GM12874 (cell line): ENCODE measurements around the gene TMEM179.

ENCODE experiments used
- CTCF ChIP-seq: IDR thresholded peaks from 2 replicates; pipeline ENCODE4 v1.5.1; 2011; ENCODE audit warnings: low read depth, mild to moderate bottlenecking, control low read depth, low read length, moderate library complexity; ENCODE audit not compliant: insufficient read depth

TMEM179 gene

DNA sequence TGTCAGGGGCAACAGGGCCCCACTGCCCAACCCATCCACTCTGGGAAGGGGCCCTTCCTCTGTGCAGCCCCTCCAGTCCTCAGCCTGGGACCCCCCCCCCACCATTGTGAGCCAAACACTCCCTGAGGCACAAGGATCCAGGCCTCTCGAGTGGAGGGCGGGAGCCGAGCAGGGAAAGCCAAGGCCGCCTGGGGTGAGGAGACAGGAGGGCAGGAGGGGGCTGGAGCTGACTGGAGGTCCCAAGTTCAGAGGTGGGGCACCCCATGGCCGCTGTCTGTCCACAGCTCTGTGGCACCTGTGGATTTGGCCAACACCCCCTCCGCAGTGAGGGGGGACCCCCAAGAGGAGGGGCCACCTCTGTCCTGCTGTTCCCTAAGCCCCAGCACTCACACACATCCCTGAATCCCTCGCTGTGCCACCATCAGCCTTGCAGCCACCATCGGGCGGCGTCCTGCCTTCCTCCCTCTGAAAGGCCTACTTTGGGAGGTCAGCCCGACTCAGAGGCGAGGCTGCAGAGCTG lies 50.4 kb downstream of the TMEM179 start:
- TF ChIP-seq CTCF: no peak

GRCh38 chr14:104553166-104554087 lies 51.1 kb downstream of the TMEM179 start:
- no peak for TF ChIP-seq CTCF

- TF ChIP-seq CTCF: no peak
Measured at GRCh38 chr14:104552738-104553125, 51.8 kb downstream of the TMEM179 start.

DNA sequence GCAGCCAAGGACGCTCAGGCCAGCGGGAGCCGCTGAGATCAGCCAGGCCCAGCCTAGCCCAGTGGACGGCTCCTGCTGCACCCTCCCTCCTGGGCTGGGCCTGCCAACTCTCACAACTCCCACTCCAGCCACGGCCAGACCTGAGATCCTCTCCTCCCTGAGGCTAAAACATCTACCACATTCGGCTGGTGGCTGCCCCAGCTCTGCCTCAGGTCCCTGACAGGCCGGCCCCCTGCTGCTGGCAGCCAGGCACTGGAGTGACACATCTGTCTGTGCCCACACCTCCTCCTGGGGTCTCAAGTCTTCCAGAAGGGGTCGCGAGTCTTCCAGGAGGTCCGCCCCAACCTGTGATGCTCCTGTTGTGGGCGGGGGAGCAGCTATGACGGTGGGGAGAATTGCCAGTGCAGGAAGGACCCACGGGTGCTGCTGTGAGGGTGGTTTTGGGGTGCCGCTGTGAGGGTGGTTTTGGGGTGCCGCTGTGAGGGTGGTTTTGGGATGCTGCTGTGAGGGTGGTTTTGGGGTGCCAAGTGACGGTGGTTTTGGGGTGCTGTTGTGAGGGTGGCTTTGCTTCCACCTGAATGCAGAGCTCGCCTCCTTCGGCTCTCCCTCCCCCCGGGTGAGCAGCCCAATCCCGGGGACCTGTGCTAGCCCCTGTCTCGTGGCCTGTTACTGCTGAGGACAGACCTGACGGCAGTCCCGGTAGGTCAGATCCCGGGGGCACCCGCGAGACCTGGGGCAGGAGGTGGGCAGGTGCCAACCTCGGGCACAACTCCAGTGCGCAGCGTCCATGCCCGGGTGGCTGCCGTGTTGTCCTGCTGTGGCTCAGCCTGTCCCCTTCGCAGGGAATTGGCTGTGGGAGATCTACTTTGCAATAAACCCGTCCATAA lies 52.5 kb downstream of the TMEM179 start:
- TF ChIP-seq CTCF: no peak

DNA sequence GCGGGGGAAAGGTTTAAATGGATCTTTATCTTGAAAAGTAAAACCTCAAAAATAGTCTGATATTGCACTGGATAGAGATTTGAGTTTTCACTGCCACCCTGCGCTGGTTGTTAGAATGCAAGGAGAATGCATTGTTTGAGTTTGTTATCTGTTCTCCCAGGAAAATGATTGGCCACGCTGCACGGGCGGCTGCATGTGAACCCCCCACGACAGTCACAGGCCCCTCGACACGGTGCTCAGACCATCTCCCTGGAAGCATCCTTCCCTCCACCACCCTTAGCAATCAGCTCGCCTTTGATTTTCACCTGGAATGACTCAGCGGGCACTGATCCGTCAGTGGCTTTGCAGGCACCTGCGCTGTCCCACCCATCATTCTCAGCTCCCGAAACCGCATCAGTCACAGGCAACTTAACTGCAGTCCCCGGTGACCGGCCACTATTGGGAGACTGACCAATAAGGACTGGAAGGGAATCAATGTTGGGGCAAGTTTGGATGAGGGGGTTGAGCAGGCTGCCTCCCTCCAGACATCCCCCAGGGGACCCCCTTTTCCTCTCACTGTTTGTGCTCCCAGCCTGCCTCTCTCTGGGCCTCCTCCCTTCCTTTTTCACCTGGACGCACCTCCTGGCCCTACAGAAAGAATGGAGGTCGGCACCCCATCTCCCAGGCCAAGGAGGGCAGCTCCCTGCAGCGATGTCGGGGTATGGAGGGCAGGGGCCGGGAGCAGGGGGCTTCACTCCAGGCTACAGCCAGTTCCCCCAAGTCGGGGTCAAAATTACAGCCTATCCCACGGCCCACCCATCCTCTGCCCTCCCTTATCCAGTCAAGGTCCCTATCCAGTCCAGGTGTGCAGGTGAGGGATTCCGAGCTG lies 53.5 kb downstream of the TMEM179 start:
- no peak for TF ChIP-seq CTCF

GRCh38 chr14:104550340-104550860 lies 54.2 kb downstream of the TMEM179 start:
- TF ChIP-seq CTCF: no peak
